H9 (cell line): ENCODE results near the gene MKRN2OS. TPM values are rescaled to one million over a fixed set of nuclear protein-coding genes. Genes with fewer than 3 reads are reported as not detected.

Source experiments
- DNase-seq: peaks from one replicate; pipeline ENCODE4 v3.0.0-alpha.2; 2017
- H2AFZ ChIP-seq: one replicate; pipeline ENCODE4 v1.6.1; 2013; ENCODE audit warnings: mild to moderate bottlenecking, low read length, control low read depth, moderate library complexity
- H2AK5ac ChIP-seq: 2 replicates; pipeline ENCODE4 v1.6.1; 2013; ENCODE audit warnings: low read length, control low read depth, mixed read lengths; ENCODE audit not compliant: insufficient read length
- H2BK120ac ChIP-seq: one replicate; pipeline ENCODE4 v1.6.1; 2013; ENCODE audit warnings: low read depth, mild to moderate bottlenecking, low read length, control low read depth, inconsistent platforms; ENCODE audit not compliant: poor library complexity, severe bottlenecking
- H2BK12ac ChIP-seq: 2 replicates; pipeline ENCODE4 v1.6.1; 2013; ENCODE audit warnings: low read length, control low read depth, mixed read lengths, low read depth; ENCODE audit not compliant: insufficient read length
- H2BK15ac ChIP-seq: 2 replicates; pipeline ENCODE4 v1.6.1; 2013; ENCODE audit warnings: low read depth, low read length, control low read depth
- H2BK20ac ChIP-seq: one replicate; pipeline ENCODE4 v1.6.1; 2013; ENCODE audit warnings: low read depth, mild to moderate bottlenecking, low read length, control low read depth, inconsistent platforms; ENCODE audit not compliant: poor library complexity, severe bottlenecking
- H2BK5ac ChIP-seq: 2 replicates; pipeline ENCODE4 v1.6.1; 2013; ENCODE audit warnings: low read length, control low read depth, mixed read lengths; ENCODE audit not compliant: insufficient read length
- H3K14ac ChIP-seq: 2 replicates; pipeline ENCODE4 v1.6.1; 2013; ENCODE audit warnings: low read length, control low read depth; ENCODE audit not compliant: insufficient read depth
- H3K18ac ChIP-seq: 2 replicates; pipeline ENCODE4 v1.6.1; 2013; ENCODE audit warnings: low read depth, mild to moderate bottlenecking, mixed read lengths, low read length, control low read depth; ENCODE audit not compliant: insufficient read length
- H3K23ac ChIP-seq: 2 replicates; pipeline ENCODE4 v1.6.1; 2013; ENCODE audit warnings: low read length, control low read depth, mixed read lengths, low read depth; ENCODE audit not compliant: insufficient read length
- H3K23me2 ChIP-seq: 2 replicates; pipeline ENCODE4 v1.6.1; 2013; ENCODE audit warnings: low read depth, mild to moderate bottlenecking, mixed read lengths, low read length, control low read depth; ENCODE audit not compliant: insufficient read length, poor library complexity, severe bottlenecking
- H3K27ac ChIP-seq: 2 replicates; pipeline ENCODE4 v1.5.1; 2013; ENCODE audit warnings: low read length, control low read depth, mixed read lengths, low read depth; ENCODE audit not compliant: insufficient read length
- H3K27me3 ChIP-seq: 2 replicates; pipeline ENCODE4 v1.6.1; 2013; ENCODE audit warnings: low read length, control low read depth, inconsistent platforms; ENCODE audit not compliant: insufficient read depth
- H3K4ac ChIP-seq: 2 replicates; pipeline ENCODE4 v1.6.1; 2013; ENCODE audit warnings: low read depth, mild to moderate bottlenecking, control low read depth, inconsistent platforms, low read length, moderate library complexity
- H3K4me1 ChIP-seq: 2 replicates; pipeline ENCODE4 v1.6.1; 2013; ENCODE audit warnings: low read length, control low read depth, inconsistent platforms; ENCODE audit not compliant: insufficient read depth
- H3K4me2 ChIP-seq: 2 replicates; pipeline ENCODE4 v1.6.1; 2013; ENCODE audit warnings: low read length, control low read depth, mixed read lengths; ENCODE audit not compliant: insufficient read length, insufficient read depth
- H3K56ac ChIP-seq: 2 replicates; pipeline ENCODE4 v1.6.1; 2013; ENCODE audit warnings: low read depth, mild to moderate bottlenecking, mixed read lengths, low read length, control low read depth; ENCODE audit not compliant: insufficient read length
- H3K79me1 ChIP-seq: 2 replicates; pipeline ENCODE4 v1.6.1; 2013; ENCODE audit warnings: low read depth, mild to moderate bottlenecking, moderate library complexity, low read length, control low read depth, inconsistent platforms; ENCODE audit not compliant: insufficient read depth, poor library complexity, severe bottlenecking
- H3K79me2 ChIP-seq: 2 replicates; pipeline ENCODE4 v1.6.1; 2013; ENCODE audit warnings: low read length, control low read depth, inconsistent platforms; ENCODE audit not compliant: insufficient read depth
- H3K9ac ChIP-seq: 2 replicates; pipeline ENCODE4 v1.6.1; 2013; ENCODE audit warnings: low read length, control low read depth, mixed read lengths; ENCODE audit not compliant: insufficient read length; ENCODE audit errors: extremely low read depth
- H3K9me3 ChIP-seq: one replicate; pipeline ENCODE4 v1.6.1; 2013; ENCODE audit warnings: low read depth, low read length, inconsistent platforms; ENCODE audit not compliant: control insufficient read depth
- H3T11ph ChIP-seq: one replicate; pipeline ENCODE4 v1.6.1; 2013; ENCODE audit warnings: mild to moderate bottlenecking, low read length, control low read depth, inconsistent platforms
- H4K20me1 ChIP-seq: one replicate; pipeline ENCODE4 v1.6.1; 2013; ENCODE audit not compliant: control insufficient read depth, insufficient read length, insufficient read depth
- H4K5ac ChIP-seq: 2 replicates; pipeline ENCODE4 v1.6.1; 2013; ENCODE audit warnings: low read depth, mild to moderate bottlenecking, mixed read lengths, low read length, control low read depth; ENCODE audit not compliant: insufficient read length
- H4K8ac ChIP-seq: replicated peaks from 2 replicates; pipeline ENCODE4 v1.6.1; 2013; ENCODE audit warnings: low read length, control low read depth, mixed read lengths, low read depth; ENCODE audit not compliant: insufficient read length
- H4K91ac ChIP-seq: 2 replicates; pipeline ENCODE4 v1.6.1; 2013; ENCODE audit warnings: low read depth, mild to moderate bottlenecking, moderate library complexity, mixed read lengths, low read length, control low read depth; ENCODE audit not compliant: insufficient read length
- H3K27ac Mint-ChIP-seq, 3 experiments: 2 replicates in 2 of 3; 3 replicates in 1 of 3; pipeline ENCODE4 v1.8.0; 2020 to 2021; ENCODE audit warnings: mixed read lengths in 3 of 3, mild to moderate bottlenecking in 1 of 3, moderate library complexity in 1 of 3
- H3K27me3 Mint-ChIP-seq: 2 replicates; pipeline ENCODE4 v1.8.0; 2021; ENCODE audit warnings: low read depth, mild to moderate bottlenecking, moderate library complexity, mixed read lengths
- H3K36me3 Mint-ChIP-seq, 3 experiments: 2 replicates in 2 of 3; 3 replicates in 1 of 3; pipeline ENCODE4 v1.8.0; 2020 to 2021; ENCODE audit warnings: low read depth in 3 of 3, mixed read lengths in 3 of 3; ENCODE audit not compliant: insufficient read depth in 1 of 3
- H3K4me1 Mint-ChIP-seq, 2 experiments: 2 replicates each; pipeline ENCODE4 v1.8.0; 2020; ENCODE audit warnings: mixed read lengths in 2 of 2
- H3K4me3 Mint-ChIP-seq, 2 experiments: 2 replicates in 1 of 2; 3 replicates in 1 of 2; pipeline ENCODE4 v1.8.0; 2020 to 2021; ENCODE audit warnings: mild to moderate bottlenecking in 2 of 2, mixed read lengths in 2 of 2, moderate library complexity in 1 of 2
- H3K9me3 Mint-ChIP-seq, 2 experiments: 2 replicates in 1 of 2; 3 replicates in 1 of 2; pipeline ENCODE4 v1.8.0; 2020; ENCODE audit warnings: mild to moderate bottlenecking in 2 of 2, mixed read lengths in 2 of 2, moderate library complexity in 1 of 2
- CTCF ChIP-seq: fragments of 200-600 bp; sonication (generic); conservative IDR thresholded peaks from 3 replicates; pipeline ENCODE4 v1.8.0; 2021; ENCODE audit warnings: antibody characterized with exemption, mild to moderate bottlenecking
- WGBS: extraction: QIAGEN DNeasy Blood & Tissue Kit; methylation state at CpG from one replicate; pipeline ENCODE4 v1.1.7; 2013; ENCODE audit warnings: missing lambda C conversion rate, low lambda C conversion rate, mixed read lengths; ENCODE audit not compliant: insufficient read length; ENCODE audit errors: extremely low coverage; 5-methylcytosine and 5-hydroxymethylcytosine counted together
- total RNA-seq: library from RNA; stranded (reverse); gene quantifications from 2 replicates; pipeline ENCODE4 v1.2.1, GENCODE V29; 2021

Gene MKRN2OS
- total RNA-seq, 1 experiment from 2014 or later, result 0.44 TPM

- Histone ChIP-seq H3K9ac (no peak overlapping the region), H2AFZ (no peak overlapping the region), H3K4me2 (no peak overlapping the region), H2BK5ac (no peak overlapping the region), H2BK15ac (no peak overlapping the region), H3K23ac (no peak overlapping the region), H3K27me3 (no peaks in the 10 kb centered on the region), H3K4me1 (no peaks in the 10 kb centered on the region), H3K4ac (no peak overlapping the region), H4K8ac (no peak overlapping the region), H2BK12ac (no peak overlapping the region), H3T11ph (no peak overlapping the region), H3K79me2 (no peaks in the 10 kb centered on the region), H3K79me1 (no peaks in the 10 kb centered on the region), H3K56ac (no peak overlapping the region), H3K14ac (no peak overlapping the region), H4K20me1 (no peaks in the 10 kb centered on the region), H4K91ac (no peak overlapping the region), H3K23me2 (no peaks in the 10 kb centered on the region), H4K5ac (no peak overlapping the region), H3K27ac (no peak overlapping the region), H3K18ac (no peak overlapping the region), H2AK5ac (no peak overlapping the region), H2BK120ac (no peak overlapping the region), H2BK20ac (no peak overlapping the region), H3K9me3 (no peaks in the 10 kb centered on the region)
- H3K36me3 Mint-ChIP-seq, result peaks cover 29 to 68% (median 63%) of the 10 kb centered on the region in 3 experiments; a peak in 6 of 7 replicates
- no peak overlapping the region for H3K4me3 Mint-ChIP-seq
- peak overlapping the region in 1 of 3 experiments; percentile 75; a peak in 2 of 7 replicates for H3K27ac Mint-ChIP-seq
- no peaks in the 10 kb centered on the region; a peak in 1 of 4 replicates for H3K4me1 Mint-ChIP-seq
- no peak for TF ChIP-seq CTCF
- no peak for DNase-seq
- WGBS, result no CpG with 5 or more reads among the region's 18 CpGs
- no peaks in the 10 kb centered on the region for H3K9me3 Mint-ChIP-seq
- no peaks in the 10 kb centered on the region for H3K27me3 Mint-ChIP-seq
Observed at GRCh38 chr3:12503126-12503957, 42.0 kb downstream of the MKRN2OS start.
